ENCODE results near the gene SLC9A3.

GRCh38 chr5:565782-566440 lies 41.7 kb upstream of the SLC9A3 start:
- no peak for TF ChIP-seq GATA2 (IDR thresholded peaks at IDR 0.05; ENCODE audit: low read depth, low read length)
- TF ChIP-seq GATA3 (IDR thresholded peaks at IDR 0.05; ENCODE audit: low read depth, low read length), result no peak

All from SH-SY5Y (cell line).